ELF-1 (cell line): Measurements from ENCODE around the gene GGT1.
"Not testable (repeated sequence)": the region's sequence is repeated elsewhere in the genome, so short reads cannot be mapped to it uniquely, and the experiment has no call there.

Experiments used
- DNase-seq: peaks from one replicate; pipeline ENCODE4 v3.0.0-alpha.2; 2016; ENCODE audit warnings: low read depth, low spot score

GGT1 gene

DNA sequence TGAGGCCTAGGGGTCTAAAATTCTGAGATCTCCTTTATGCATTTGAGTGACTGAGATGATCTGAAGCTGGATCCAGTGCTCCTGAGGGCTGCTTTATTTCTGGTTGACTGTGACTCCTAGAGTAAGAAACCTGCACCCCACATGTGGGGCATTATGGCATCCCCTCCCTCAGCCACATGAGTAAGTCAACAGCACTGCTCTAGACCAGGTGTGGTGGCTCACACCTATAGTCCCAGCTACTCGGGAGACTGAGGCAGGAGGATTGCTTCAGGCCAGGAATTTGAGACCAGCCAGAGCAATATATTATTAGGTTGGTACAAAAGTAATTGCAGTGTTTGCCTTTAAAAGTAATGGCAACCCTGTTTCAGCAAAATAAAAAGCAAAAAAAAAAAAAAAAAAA is 39.3 kb downstream of the GGT1 start:
- DNase-seq: not testable (repeated sequence)

DNA sequence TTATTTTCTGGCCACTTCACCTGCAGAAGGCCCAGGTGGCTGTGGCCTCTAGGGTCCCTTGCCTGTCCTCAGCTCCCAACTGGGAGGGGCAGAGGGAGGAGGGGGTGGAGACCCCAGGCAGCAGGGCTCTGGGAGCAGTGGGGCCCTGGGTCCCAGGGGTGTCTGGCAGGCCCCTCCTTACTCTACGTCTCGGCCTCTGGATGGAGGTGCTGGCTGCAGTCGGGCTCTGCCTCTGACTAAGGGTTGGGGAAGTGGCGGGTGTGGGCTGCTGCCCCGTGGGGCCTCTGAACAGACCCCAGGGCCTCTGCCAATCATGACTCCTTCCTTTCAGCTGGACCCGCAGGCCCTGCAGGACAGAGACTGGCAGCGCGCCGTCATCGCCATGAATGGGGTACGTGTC is 41.4 kb downstream of the GGT1 start:
- DNase-seq: not testable (repeated sequence)

DNA sequence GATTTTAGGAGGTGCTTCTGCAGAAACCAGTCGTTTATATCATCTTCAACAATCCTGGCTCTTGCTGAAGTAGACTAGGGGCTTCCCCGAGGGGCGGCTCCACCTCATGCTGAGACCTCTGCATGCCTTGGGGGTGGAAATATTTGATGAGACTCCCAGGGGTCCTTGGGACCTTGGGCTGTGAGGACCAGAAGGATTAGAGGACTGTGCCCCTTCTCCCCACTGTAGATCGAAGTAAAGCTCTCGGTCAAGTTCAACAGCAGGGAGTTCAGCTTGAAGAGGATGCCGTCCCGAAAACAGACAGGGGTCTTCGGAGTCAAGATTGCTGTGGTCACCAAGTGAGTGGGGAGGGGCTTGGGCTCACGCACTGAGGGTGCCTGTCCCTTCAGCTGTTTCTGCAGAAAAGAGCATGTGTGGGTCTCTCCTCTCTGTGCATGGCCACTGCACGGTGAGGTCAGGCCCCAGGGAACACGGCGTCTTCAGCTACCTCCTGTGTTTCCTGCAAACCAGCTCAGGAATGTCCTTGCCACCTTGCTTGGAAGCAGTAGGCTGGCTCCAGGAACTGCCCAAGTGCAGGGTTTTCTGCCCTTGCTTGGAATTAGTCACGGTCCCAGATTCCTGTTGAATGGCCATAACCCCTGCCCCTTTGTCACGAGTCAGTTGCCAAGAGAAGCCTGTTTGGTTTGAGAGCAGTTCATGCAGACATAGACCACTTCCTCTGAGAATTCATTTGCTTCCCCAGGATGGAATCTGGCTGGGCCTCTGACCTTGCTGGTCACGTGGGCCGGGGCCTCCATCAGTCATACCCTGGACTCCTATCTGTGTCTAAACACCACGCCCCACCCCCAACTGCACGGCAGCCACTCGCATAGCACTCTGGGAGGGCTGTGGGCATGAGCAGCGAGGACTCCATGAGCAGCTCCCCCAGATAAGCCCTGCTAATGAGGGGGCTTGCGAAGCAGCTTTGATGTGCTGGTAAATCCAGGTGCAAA is 42.7 kb downstream of the GGT1 start:
- DNase-seq: not testable (repeated sequence)

DNA sequence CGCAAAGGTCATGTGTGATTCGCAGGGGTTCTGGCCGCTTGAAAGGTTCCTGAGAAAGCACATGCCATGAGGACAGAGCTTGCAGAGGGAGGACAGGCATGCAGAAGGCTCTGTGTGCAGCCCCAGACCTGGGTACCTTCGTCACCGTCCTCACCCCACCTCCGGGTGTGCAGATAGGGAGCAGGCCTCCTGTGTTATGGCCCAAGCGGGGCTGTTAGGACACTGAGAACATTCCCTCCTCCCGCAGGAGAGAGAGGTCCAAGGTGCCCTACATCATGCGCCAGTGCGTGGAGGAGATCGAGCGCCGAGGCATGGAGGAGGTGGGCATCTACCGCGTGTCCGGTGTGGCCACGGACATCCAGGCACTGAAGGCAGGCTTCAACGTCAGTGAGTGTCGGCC is 43.8 kb downstream of the GGT1 start:
- DNase-seq: not testable (repeated sequence)

DNA sequence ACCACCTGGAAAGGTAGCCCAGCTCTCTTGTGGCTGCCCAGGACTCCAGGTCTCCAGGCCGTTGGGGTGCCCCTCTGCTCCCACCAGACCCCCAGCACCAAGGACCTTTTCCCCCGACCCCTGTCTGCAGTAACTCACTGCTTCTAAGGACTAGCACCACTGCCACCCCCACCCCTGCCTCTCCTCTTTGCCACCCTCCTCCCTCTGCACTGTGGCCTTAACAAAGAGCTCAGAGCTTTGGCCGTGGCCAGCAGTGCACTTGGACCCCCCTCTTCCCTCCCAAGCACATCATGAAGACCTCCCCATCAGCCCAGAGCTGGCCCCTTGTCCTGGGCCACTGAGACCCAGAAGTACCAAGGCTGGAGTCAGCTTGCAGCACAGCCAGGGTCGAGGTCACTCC is 46.4 kb downstream of the GGT1 start:
- not testable (repeated sequence) for DNase-seq

DNA sequence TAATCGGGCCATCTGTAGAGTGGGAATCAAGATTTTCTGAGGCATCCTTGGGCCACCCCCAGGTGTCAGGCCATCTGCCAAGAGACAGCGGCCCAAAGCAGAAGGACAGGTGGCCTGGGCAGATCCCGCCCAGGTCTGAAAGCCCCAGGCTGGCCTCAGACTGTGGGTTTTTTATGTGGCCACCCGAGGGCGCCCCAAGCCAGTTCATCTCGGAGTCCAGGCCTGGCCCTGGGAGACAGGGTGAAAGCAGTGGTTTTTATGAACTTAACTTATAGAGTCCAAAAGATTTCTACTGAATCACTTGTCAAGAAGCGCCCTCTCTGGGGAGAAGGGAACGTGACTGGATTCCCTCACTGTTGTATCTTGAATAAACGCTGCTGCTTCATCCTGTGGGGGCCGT is 47.9 kb downstream of the GGT1 start:
- not testable (repeated sequence) for DNase-seq

DNA sequence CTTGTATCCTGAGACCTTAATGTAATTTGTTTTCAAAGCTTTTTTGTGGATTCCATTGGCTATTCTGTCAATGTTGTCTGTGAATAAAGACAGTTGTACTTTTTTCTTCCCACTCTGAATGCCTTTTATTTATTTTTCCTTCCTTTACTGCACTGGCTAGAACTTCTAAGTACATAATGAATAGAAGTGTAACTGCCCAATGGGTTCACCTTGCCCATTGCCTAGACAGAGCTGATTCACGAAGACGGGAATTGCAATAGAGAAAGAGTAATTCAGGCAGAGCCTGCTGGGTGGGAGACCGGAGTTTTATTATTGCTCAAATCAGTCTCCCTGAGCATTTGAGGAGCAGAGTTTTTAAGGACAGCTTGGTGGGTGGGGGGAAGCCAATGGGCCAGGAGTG is 62.4 kb downstream of the GGT1 start:
- not testable (repeated sequence) for DNase-seq

DNA sequence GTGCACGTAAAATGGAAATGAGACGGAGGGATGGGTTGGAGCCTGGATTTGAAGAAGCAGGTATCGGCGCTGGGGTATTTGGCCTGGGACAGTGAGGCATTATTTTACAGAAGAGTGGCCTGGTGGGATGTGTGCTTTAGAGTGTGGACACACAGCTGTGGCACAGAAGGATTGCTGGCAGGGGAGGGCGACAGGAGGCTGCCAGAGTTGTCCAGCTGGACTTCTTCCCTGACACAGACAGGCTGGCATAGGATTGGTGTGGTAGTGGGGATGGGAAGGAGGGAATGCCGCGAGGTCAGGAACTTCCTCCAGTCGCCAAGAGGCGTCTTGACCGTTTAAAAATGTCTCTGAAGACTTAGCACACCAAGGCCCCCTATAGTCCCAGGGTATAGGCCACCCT is 64.9 kb downstream of the GGT1 start:
- not testable (repeated sequence) for DNase-seq

DNA sequence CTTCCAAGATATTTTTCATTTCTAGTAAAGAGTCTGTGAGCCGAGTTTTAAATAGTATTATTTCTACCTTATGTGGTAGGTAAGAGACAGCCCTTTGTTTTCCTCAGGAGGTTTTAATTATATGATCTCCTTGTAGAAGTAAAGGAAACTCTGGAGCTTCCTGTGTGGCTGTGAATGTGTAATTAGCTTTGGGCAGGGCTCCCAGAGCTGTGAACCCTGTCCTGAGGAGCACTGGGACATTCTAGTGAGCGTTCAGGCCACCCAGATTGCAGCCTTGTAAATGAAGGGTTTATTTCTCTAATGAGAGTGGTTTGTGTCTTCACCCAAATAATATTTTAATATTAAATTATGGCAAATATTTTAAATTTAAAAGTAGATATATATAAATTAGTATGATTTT is 69.5 kb downstream of the GGT1 start:
- DNase-seq: not testable (repeated sequence)
